Progenitor cell of endocrine pancreas (in vitro differentiated cells): ENCODE measurements around the gene ABO. TPM values are rescaled to one million over a fixed set of nuclear protein-coding genes. Genes with fewer than 3 reads are reported as not detected.
A peak's percentile ranks its signal among the peaks of the same experiment; 100 is the strongest.
"Not testable (repeated sequence)": the region's sequence is repeated elsewhere in the genome, so short reads cannot be mapped to it uniquely, and the experiment has no call there.

Experiments used
- DNase-seq: peaks from one replicate; pipeline ENCODE4 v3.0.0; 2021; ENCODE audit warnings: low spot score; ENCODE audit not compliant: unreplicated experiment
- H3K27ac Mint-ChIP-seq: 2 replicates; pipeline ENCODE4 v1.8.0; 2021; ENCODE audit warnings: mild to moderate bottlenecking, moderate library complexity, mixed read lengths
- H3K27me3 Mint-ChIP-seq: 2 replicates; pipeline ENCODE4 v1.8.0; 2021; ENCODE audit warnings: mixed read lengths
- H3K36me3 Mint-ChIP-seq: 2 replicates; pipeline ENCODE4 v1.8.0; 2022; ENCODE audit warnings: mixed read lengths; ENCODE audit not compliant: insufficient read depth
- H3K4me1 Mint-ChIP-seq: 2 replicates; pipeline ENCODE4 v1.8.0; 2021; ENCODE audit warnings: low read depth, mixed read lengths
- H3K4me3 Mint-ChIP-seq: 2 replicates; pipeline ENCODE4 v1.8.0; 2021; ENCODE audit warnings: low read depth, mild to moderate bottlenecking, moderate library complexity, mixed read lengths
- H3K9me3 Mint-ChIP-seq: 2 replicates; pipeline ENCODE4 v1.8.0; 2021; ENCODE audit warnings: low read depth, mixed read lengths
- total RNA-seq: library from RNA; stranded (reverse); gene quantifications from 2 replicates; pipeline ENCODE4 v1.2.1, GENCODE V29; 2021
- TF ChIP-seq, protein P1 (sequence below): fragments of 200-600 bp; sonication (generic); IDR thresholded peaks from one replicate; pipeline ENCODE4 v1.5.0; 2021; ENCODE audit warnings: antibody characterized with exemption, mild to moderate bottlenecking; ENCODE audit not compliant: unreplicated experiment

The ABO gene
- total RNA-seq, 1 donor from 2014 or later: 10.3 TPM

DNA sequence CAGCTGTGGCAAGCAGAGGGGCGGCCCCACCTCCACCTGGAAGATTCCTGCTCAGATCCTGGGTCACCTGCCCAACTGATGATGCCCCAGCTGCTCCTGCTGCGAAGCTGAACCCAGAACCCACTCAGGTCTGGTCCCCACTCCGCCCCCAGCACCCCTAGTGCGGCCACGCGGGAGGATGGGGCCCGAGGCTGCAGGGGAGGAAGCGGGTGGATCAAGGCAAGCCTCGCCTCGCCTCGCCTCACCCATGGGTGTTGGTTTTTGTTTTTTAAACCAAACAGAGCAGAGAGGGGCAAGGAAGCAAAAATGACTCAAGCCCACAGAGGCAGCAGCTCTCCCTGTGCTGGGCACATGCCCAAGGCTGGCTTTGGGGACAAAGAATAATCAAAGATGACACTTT, 23.2 kb downstream of the ABO start:
- Mint-ChIP-seq H3K4me3 (no peak overlapping the region), H3K27me3 (no peaks in the 10 kb centered on the region), H3K4me1 (peaks cover 18% of the 10 kb centered on the region), H3K36me3 (peaks cover 1% of the 10 kb centered on the region), H3K9me3 (no peaks in the 10 kb centered on the region), H3K27ac (no peak overlapping the region)
- no peak for DNase-seq
- TF ChIP-seq, protein P1, sequence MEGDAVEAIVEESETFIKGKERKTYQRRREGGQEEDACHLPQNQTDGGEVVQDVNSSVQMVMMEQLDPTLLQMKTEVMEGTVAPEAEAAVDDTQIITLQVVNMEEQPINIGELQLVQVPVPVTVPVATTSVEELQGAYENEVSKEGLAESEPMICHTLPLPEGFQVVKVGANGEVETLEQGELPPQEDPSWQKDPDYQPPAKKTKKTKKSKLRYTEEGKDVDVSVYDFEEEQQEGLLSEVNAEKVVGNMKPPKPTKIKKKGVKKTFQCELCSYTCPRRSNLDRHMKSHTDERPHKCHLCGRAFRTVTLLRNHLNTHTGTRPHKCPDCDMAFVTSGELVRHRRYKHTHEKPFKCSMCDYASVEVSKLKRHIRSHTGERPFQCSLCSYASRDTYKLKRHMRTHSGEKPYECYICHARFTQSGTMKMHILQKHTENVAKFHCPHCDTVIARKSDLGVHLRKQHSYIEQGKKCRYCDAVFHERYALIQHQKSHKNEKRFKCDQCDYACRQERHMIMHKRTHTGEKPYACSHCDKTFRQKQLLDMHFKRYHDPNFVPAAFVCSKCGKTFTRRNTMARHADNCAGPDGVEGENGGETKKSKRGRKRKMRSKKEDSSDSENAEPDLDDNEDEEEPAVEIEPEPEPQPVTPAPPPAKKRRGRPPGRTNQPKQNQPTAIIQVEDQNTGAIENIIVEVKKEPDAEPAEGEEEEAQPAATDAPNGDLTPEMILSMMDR: no peak

DNA sequence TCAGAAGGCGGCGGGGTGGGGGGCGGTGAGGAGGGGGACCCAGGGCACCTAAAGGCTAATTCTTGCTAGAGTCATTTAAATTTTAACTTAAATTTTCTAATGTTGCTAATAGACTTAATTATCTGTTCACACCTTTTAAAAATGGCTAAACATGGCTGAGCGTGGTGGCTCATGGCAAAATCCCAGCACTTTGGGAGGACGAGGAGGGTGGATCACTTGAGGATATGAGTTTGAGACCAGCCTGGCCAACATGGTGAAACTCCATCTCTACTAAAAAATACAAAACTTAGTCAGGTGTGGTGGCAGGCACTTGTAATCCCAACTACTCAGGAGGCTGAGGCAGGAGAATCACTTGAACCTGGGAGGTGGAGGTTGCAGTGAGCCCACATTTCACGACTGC, 23.8 kb downstream of the ABO start:
- not testable (repeated sequence) for H3K27ac Mint-ChIP-seq, H3K4me3 Mint-ChIP-seq, H3K27me3 Mint-ChIP-seq, H3K36me3 Mint-ChIP-seq, H3K9me3 Mint-ChIP-seq, DNase-seq
- H3K4me1 Mint-ChIP-seq: peaks cover 18% of the 10 kb centered on the region

DNA sequence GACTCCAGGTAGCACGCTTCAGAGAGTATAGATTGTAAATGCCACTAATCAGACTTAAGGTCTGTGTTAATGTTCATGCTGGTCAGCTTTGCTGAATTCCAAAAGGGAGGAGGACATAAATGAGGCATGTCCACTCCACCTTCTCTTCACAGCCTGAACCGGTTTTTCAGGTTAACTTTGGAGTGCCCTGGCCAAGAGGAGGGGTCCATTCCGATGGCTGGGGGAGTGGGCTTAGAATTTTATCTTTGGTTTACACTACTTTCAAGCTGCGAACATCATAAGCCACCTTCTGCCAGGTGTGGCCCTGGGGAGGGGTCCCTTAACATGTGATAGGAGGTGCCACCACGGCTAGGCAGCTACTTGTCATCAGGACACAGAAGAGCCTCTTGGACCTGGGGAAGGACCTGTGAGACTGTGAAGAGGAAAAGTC, 24.2 kb downstream of the ABO start:
- Mint-ChIP-seq H3K36me3 (peaks cover 1% of the 10 kb centered on the region), H3K4me3 (peak overlapping the region; percentile 20), H3K27me3 (no peaks in the 10 kb centered on the region), H3K9me3 (no peaks in the 10 kb centered on the region), H3K4me1 (peaks cover 18% of the 10 kb centered on the region), H3K27ac (peak overlapping the region; percentile 93)
- DNase-seq: no peak
- TF ChIP-seq, protein P1: no peak

DNA sequence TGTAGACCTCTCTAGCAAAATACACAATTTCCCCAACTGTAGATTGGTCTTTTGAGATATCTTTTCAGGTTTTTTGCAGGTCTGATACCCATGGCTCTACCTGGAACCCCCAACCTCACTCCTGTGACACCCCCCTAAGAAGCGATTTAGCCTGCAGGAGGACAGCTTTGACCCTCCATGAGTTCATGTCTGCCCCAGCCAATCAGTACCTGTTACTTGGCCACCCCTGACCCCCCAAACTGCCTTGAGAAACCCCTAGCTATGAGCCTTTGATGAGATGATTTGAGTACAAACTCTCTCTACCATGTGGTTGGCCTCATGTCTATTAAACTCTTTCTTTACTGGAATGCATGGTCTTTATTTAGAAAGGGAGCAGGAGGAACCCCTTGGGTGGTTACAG, 25.7 kb downstream of the ABO start:
- DNase-seq: no peak
- Mint-ChIP-seq H3K4me1 (peaks cover 18% of the 10 kb centered on the region), H3K27ac (no peak overlapping the region), H3K9me3 (no peaks in the 10 kb centered on the region), H3K27me3 (no peaks in the 10 kb centered on the region), H3K4me3 (no peak overlapping the region), H3K36me3 (peaks cover 1% of the 10 kb centered on the region)
- TF ChIP-seq, protein P1: no peak

DNA sequence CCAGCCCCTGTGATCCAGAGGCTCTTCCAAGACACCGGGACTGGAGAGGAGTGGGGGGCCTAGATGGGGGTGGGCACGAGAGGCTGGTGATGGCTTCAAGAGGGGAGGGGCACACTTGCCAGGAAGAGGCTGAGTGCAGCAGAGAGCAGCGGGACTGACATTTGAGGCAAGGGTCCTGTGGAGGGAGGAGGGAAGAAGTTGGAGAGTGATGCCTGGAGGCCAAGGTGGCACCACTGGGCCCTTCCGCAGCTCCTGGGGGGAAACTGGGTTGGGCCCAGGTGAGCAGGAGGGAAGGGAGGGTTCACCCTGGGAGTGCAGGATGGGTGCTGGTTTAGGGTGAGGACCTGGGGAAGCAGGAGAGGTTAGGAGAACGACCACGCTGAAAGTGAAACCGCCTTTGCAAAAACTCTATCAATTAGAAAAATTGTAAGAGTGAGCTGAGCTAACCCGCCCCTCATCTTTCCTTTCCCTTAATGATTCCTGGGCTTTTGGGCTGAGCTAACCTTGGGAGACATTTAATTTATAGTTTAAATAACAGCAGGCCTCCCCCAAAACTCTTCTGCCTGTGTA, 26.2 kb downstream of the ABO start:
- Mint-ChIP-seq H3K27me3 (no peaks in the 10 kb centered on the region), H3K4me1 (peaks cover 19% of the 10 kb centered on the region), H3K9me3 (no peaks in the 10 kb centered on the region), H3K4me3 (no peak overlapping the region), H3K36me3 (peaks cover 1% of the 10 kb centered on the region), H3K27ac (no peak overlapping the region)
- TF ChIP-seq, protein P1: no peak
- DNase-seq: no peak

DNA sequence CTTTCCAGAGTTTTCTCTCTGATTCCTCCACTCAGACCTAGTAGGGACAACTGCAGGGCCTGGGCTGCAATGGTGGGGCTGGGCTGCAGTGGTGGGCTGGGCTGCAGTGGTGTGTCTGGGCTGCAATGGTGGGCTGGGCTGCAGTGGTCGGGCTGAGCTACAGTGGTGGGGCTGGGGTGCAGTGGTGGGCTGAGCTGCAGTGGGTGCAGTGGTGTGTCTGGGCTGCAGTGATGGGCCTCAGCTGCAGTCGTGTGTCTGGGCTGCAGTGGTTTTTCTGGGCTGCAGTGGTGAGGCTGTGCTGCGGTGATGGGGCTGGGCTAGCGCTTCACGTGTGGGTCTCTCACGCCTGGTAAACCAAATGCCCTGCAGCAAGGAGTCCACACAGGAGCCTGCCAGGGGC, 27.4 kb downstream of the ABO start:
- Mint-ChIP-seq H3K9me3 (no peaks in the 10 kb centered on the region), H3K36me3 (no peaks in the 10 kb centered on the region), H3K27ac (no peak overlapping the region), H3K4me3 (no peak overlapping the region), H3K4me1 (peaks cover 22% of the 10 kb centered on the region), H3K27me3 (no peaks in the 10 kb centered on the region)
- DNase-seq: no peak
- TF ChIP-seq, protein P1: no peak
